WTC11 (cell line): ENCODE results near the gene EHMT1.

Source experiments
- ATF2 ChIP-seq: sonication (generic); formaldehyde crosslinking; IDR thresholded peaks from 2 replicates; pipeline ENCODE4 v1.8.1; 2022; ENCODE audit warnings: low read depth, missing genetic modification reagents, borderline replicate concordance
- CTCF ChIP-seq: fragments of 200-600 bp; IDR thresholded peaks from 2 replicates; pipeline ENCODE4 v1.8.0; 2022; ENCODE audit warnings: antibody characterized with exemption
- ZNF232 ChIP-seq: sonication (generic); formaldehyde crosslinking; IDR thresholded peaks from 2 replicates; pipeline ENCODE4 v1.8.0; 2022; ENCODE audit warnings: mild to moderate bottlenecking, missing genetic modification reagents

- TF ChIP-seq CTCF: no peak
- TF ChIP-seq ATF2 (CRISPR knock-in tag): no peak
- TF ChIP-seq ZNF232 (CRISPR knock-in tag): no peak
These were observed 247.7 kb downstream of the EHMT1 start for GRCh38 chr9:137866226-137867141.
